PFSK-1 (cell line): Measurements from ENCODE around the gene KMT5C.

ENCODE experiments used
- FOXP2 ChIP-seq: optimal IDR thresholded peaks from 2 replicates; pipeline ENCODE3; 2011; ENCODE audit warnings: borderline replicate concordance, control low read depth, inconsistent platforms; ENCODE audit not compliant: insufficient read depth; ENCODE audit errors: extremely low read length, extremely low read depth
- POLR2AphosphoS5 ChIP-seq: IDR thresholded peaks from 2 replicates; pipeline ENCODE4 v1.6.1; 2012; ENCODE audit warnings: low read depth, mild to moderate bottlenecking, control low read depth, low read length, moderate library complexity
- SIN3A ChIP-seq: IDR thresholded peaks from 2 replicates; pipeline ENCODE4 v1.6.1; 2012; ENCODE audit warnings: mild to moderate bottlenecking, low read length, moderate library complexity, borderline replicate concordance; ENCODE audit not compliant: insufficient read depth
- TAF1 ChIP-seq: IDR thresholded peaks from 2 replicates; pipeline ENCODE4 v1.6.1; 2012; ENCODE audit warnings: low read length, control low read depth, borderline replicate concordance; ENCODE audit not compliant: insufficient read depth
- TF ChIP-seq, protein P1 (sequence below), 2 experiments: IDR thresholded peaks; 2 replicates each; pipeline versions ENCODE4 v1.6.1 to v1.8.0; 2011 to 2012; ENCODE audit warnings: low read depth in 2 of 2, low read length in 2 of 2, control low read depth in 1 of 2, inconsistent platforms in 1 of 2, mild to moderate bottlenecking in 1 of 2, moderate library complexity in 1 of 2; ENCODE audit not compliant: insufficient read depth in 1 of 2

Gene KMT5C

DNA sequence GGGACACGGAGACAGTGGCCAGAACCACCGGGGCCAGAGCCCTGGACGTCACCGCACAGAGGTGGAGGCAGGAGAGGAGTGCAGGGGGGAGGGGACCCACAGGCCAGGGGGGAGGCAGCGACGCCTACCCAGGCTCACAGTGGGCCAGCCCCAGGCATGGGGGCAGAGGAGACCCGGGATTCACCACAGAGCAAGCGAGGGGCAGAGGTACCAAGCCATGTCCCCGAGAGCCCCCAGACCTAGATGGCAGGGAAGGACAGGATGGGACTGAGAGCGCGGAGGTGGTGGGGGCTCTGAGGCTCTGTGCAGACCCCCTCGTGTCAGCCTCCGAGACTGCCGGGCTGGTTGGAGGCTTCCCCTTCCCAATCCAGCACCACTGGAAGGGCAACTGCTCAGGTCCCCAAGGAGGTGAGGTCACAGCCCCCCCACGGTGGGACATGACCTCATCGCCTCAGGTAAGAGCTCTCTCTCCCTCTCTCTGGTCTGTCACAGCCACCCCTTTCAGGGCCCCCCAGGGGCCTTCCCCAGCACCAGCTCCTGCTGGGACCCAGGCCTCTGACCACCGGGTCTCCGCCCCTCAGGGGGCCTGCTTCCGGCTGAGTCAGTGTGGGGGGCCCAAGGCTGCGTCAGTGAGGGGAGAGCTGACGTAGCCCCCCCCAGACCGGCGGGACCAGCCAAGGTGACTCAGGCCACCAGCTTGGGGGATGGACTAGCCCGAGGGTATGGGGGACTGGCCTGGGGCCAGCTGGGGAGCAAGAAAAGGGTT lies 32.8 kb downstream of the KMT5C start:
- no peak for TF ChIP-seq POLR2AphosphoS5
- TF ChIP-seq SIN3A: no peak
- no peak for TF ChIP-seq FOXP2
- TF ChIP-seq, protein P1, sequence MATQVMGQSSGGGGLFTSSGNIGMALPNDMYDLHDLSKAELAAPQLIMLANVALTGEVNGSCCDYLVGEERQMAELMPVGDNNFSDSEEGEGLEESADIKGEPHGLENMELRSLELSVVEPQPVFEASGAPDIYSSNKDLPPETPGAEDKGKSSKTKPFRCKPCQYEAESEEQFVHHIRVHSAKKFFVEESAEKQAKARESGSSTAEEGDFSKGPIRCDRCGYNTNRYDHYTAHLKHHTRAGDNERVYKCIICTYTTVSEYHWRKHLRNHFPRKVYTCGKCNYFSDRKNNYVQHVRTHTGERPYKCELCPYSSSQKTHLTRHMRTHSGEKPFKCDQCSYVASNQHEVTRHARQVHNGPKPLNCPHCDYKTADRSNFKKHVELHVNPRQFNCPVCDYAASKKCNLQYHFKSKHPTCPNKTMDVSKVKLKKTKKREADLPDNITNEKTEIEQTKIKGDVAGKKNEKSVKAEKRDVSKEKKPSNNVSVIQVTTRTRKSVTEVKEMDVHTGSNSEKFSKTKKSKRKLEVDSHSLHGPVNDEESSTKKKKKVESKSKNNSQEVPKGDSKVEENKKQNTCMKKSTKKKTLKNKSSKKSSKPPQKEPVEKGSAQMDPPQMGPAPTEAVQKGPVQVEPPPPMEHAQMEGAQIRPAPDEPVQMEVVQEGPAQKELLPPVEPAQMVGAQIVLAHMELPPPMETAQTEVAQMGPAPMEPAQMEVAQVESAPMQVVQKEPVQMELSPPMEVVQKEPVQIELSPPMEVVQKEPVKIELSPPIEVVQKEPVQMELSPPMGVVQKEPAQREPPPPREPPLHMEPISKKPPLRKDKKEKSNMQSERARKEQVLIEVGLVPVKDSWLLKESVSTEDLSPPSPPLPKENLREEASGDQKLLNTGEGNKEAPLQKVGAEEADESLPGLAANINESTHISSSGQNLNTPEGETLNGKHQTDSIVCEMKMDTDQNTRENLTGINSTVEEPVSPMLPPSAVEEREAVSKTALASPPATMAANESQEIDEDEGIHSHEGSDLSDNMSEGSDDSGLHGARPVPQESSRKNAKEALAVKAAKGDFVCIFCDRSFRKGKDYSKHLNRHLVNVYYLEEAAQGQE (IDR thresholded peaks at IDR 0.05; ENCODE audit: insufficient read depth in 1 of 2, low read depth in 2 of 2, low read length in 2 of 2): no peak
- no peak for TF ChIP-seq TAF1

DNA sequence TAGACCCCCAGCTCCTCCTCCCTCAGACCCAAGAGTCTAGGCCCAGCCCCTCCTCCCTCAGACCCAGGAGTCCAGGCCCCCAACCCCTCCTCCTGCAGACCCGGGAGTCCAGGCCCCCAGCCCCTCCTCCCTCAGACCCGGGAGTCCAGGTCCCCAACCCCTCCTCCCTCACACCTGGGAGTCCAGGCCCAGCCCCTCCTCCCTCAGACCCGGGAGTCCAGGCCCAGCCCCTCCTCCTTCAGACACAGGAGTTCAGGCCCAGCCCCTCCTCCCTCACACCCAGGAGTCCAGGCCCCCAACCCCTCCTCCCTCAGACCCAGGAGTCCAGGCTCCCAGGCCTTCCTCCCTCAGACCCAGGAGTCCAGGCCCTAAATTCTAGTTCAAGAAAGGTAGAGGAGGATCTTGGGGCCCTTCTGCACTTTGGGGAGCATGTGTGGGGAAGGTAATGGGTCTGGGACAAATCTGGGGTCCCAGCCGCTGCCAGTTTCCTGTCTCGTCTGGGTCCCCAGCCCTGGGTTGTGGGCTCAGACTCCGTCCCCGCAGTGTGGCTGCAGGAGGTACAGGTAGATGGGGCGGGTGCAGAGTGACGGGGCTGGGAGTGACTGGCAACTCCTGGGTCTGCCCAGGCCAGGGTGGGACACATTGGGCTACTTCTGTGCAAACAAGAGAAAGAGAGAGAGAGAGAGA lies 33.8 kb downstream of the KMT5C start:
- TF ChIP-seq, protein P1 (IDR thresholded peaks at IDR 0.05; ENCODE audit: insufficient read depth in 1 of 2, low read depth in 2 of 2, low read length in 2 of 2): no peak
- TF ChIP-seq FOXP2 (no peak), TAF1 (no peak)

DNA sequence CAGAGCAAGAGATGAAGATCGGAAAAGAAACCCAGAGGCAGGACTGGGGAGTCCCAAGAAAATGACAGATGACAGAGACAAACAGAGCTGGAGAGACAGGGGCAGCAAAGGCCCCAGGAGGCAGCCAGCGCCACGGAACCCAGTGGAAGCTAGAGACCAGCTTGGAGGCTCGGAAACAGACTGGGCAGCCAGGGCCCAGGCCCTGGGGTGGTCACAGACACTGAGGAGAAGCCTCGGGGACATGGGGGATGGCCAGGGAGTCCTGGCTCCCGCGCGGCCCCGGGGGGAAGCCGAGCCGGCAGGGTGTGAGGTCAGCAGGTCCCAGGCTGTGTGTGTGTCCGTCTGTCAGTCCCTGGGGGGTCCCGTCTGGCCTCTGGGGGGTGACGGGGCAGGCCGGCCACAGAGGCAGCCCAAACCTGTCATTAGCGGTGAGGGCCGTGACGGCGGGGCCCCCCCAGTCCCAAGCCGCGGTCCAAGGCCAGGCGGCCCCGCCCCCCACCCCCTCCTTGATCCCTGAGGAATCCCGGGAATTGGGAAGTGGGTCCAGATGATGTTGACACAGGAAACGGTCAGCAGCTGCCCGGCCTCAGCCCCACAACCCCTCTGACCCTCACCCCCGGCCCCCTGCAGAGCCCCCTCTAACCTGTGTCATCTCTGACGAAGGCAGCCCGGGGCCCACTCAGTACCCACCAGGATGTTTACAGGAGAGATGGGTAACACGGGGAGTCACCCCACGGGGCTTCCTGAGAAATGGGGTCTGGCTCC lies 34.5 kb downstream of the KMT5C start:
- TF ChIP-seq, protein P1 (IDR thresholded peaks at IDR 0.05; ENCODE audit: insufficient read depth in 1 of 2, low read depth in 2 of 2, low read length in 2 of 2): no peak

DNA sequence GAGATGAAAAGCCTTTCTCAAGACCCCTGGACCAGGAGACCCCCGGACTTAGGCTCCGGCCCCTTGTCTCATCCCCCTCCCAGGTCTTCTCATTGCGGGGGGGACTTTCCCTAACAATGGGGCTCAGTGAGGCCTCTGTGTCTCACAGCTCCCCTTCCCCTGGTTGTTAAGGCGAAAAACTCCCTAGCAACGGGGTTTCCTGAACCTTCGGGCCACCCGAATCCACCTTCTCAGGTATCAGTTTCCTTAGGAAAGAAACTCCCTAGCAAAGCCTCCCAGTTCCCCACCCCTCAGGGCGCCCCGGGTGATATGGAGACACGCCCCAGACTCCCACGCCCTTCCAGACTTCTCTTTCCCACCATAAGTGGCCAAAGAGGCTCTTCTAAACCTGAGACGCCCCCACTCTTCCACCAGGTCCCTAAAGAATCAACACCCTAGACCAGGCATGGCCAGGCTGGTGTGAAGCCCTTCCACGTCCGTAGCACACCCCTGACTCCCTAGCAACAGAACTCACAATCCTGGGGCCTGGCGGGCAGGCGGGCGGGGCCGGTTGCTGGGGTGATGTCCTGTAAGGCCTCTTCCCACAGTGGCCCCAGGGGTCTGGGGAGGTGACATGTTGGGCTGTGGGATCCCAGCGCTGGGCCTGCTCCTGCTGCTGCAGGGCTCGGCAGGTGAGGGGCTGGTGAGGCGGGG lies 36.7 kb downstream of the KMT5C start, which contains the start of gene TMEM190:
TSS of gene TMEM190 (plus strand) at position 586 of the 693 bp plus-strand sequence. CDS start at position 614, 28 bp downstream.
- TF ChIP-seq, protein P1 (IDR thresholded peaks at IDR 0.05; ENCODE audit: insufficient read depth in 1 of 2, low read depth in 2 of 2, low read length in 2 of 2): no peak
- TF ChIP-seq POLR2AphosphoS5 (no peak), TAF1 (no peak), SIN3A (no peak), FOXP2 (no peak)
